Measurements from ENCODE around the gene GRM8.
A peak's percentile ranks its signal among the peaks of the same experiment; 100 is the strongest.

The GRM8 gene

GRCh38 chr7:127252778-127253280 is at the start of gene GRM8:
Gene GRM8 (minus strand): TSS chr7:127252941.
- peak in 1 of 4 experiments; percentile 9 for DNase-seq

GRCh38 chr7:127290801-127291361 is 38.1 kb upstream of the GRM8 start:
- DNase-seq = no peak

GRCh38 chr7:127290116-127290655 is 37.4 kb upstream of the GRM8 start:
- no peak for DNase-seq

GRCh38 chr7:127287133-127287532 is 34.4 kb upstream of the GRM8 start:
- no peak for DNase-seq

- DNase-seq = no peak
Measured at GRCh38 chr7:127270093-127270492, 17.4 kb upstream of the GRM8 start.

- DNase-seq = no peak
Measured at GRCh38 chr7:127266047-127266446, 13.3 kb upstream of the GRM8 start.

GRCh38 chr7:127264219-127264618 is 11.5 kb upstream of the GRM8 start:
- DNase-seq = no peak

- DNase-seq = no peak
Measured at GRCh38 chr7:127258111-127258510, 5.4 kb upstream of the GRM8 start.

GRCh38 chr7:127257086-127257485 is 4.3 kb upstream of the GRM8 start:
- no peak for DNase-seq

GRCh38 chr7:127256041-127256725 is 3.4 kb upstream of the GRM8 start:
- DNase-seq = no peak

- no peak for DNase-seq
Measured at GRCh38 chr7:127254163-127254684, 1.5 kb upstream of the GRM8 start.

- DNase-seq = peak in 3 of 4 experiments; percentile 8 to 40 (median 20)
Measured at GRCh38 chr7:127253281-127254162, 781 bp upstream of the GRM8 start.

- DNase-seq = no peak
Measured at GRCh38 chr7:127252377-127252713, 396 bp downstream of the GRM8 start.

- no peak for DNase-seq
Measured at GRCh38 chr7:127251465-127252376, 1.0 kb downstream of the GRM8 start.

- DNase-seq = no peak
Measured at GRCh38 chr7:127251036-127251464, 1.7 kb downstream of the GRM8 start.

GRCh38 chr7:127250312-127251035 is 2.3 kb downstream of the GRM8 start:
- no peak for DNase-seq

GRCh38 chr7:127245607-127246006 is 7.1 kb downstream of the GRM8 start:
- DNase-seq = no peak

GRCh38 chr7:127245002-127245401 is 7.7 kb downstream of the GRM8 start:
- DNase-seq = no peak

- no peak for DNase-seq
Measured at GRCh38 chr7:127239814-127240213, 12.9 kb downstream of the GRM8 start.

GRCh38 chr7:127233630-127234029 is 19.1 kb downstream of the GRM8 start:
- DNase-seq = no peak

- no peak for DNase-seq
Measured at GRCh38 chr7:127231415-127231814, 21.3 kb downstream of the GRM8 start.
